Panc1 (cell line): ENCODE data around the gene GRK2.

ENCODE experiments used
- CTCF ChIP-seq: fragments of 450-650 bp; IDR thresholded peaks from 2 replicates; pipeline ENCODE4 v1.5.1; 2017; ENCODE audit warnings: mild to moderate bottlenecking
- POLR2AphosphoS5 ChIP-seq: IDR thresholded peaks from 2 replicates; pipeline ENCODE4 v1.6.1; 2012; ENCODE audit warnings: mild to moderate bottlenecking, low read depth, low read length, moderate library complexity
- SIN3A ChIP-seq: IDR thresholded peaks from 2 replicates; pipeline ENCODE4 v1.6.1; 2012; ENCODE audit warnings: low read depth, mild to moderate bottlenecking, low read length, moderate library complexity, borderline replicate concordance; ENCODE audit not compliant: insufficient read depth
- TCF7L2 ChIP-seq: IDR thresholded peaks from 2 replicates; pipeline ENCODE4 v1.6.1; 2011; ENCODE audit warnings: mild to moderate bottlenecking, low read depth, low read length, inconsistent platforms
- TF ChIP-seq, protein P1 (sequence below), 2 experiments: IDR thresholded peaks; 2 replicates each; pipeline ENCODE4 v1.6.1; 2011 to 2012; ENCODE audit warnings: low read depth in 2 of 2, control low read depth in 1 of 2, low read length in 1 of 2, mild to moderate bottlenecking in 1 of 2, moderate library complexity in 1 of 2; ENCODE audit not compliant: insufficient read depth in 1 of 2

- TF ChIP-seq CTCF (no peak), POLR2AphosphoS5 (no peak), TCF7L2 (no peak), SIN3A (no peak)
- TF ChIP-seq, protein P1, sequence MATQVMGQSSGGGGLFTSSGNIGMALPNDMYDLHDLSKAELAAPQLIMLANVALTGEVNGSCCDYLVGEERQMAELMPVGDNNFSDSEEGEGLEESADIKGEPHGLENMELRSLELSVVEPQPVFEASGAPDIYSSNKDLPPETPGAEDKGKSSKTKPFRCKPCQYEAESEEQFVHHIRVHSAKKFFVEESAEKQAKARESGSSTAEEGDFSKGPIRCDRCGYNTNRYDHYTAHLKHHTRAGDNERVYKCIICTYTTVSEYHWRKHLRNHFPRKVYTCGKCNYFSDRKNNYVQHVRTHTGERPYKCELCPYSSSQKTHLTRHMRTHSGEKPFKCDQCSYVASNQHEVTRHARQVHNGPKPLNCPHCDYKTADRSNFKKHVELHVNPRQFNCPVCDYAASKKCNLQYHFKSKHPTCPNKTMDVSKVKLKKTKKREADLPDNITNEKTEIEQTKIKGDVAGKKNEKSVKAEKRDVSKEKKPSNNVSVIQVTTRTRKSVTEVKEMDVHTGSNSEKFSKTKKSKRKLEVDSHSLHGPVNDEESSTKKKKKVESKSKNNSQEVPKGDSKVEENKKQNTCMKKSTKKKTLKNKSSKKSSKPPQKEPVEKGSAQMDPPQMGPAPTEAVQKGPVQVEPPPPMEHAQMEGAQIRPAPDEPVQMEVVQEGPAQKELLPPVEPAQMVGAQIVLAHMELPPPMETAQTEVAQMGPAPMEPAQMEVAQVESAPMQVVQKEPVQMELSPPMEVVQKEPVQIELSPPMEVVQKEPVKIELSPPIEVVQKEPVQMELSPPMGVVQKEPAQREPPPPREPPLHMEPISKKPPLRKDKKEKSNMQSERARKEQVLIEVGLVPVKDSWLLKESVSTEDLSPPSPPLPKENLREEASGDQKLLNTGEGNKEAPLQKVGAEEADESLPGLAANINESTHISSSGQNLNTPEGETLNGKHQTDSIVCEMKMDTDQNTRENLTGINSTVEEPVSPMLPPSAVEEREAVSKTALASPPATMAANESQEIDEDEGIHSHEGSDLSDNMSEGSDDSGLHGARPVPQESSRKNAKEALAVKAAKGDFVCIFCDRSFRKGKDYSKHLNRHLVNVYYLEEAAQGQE (IDR thresholded peaks at IDR 0.05; ENCODE audit: insufficient read depth in 1 of 2, low read depth in 2 of 2, low read length in 1 of 2) = no peak
Observed at GRCh38 chr11:67321313-67321871, 55.1 kb downstream of the GRK2 start.
